ENCODE results near the gene PIP5K1B. TPM values are rescaled to one million over a fixed set of nuclear protein-coding genes. Genes with fewer than 3 reads are reported as not detected.
A peak's percentile ranks its signal among the peaks of the same experiment; 100 is the strongest.

Gene PIP5K1B
- polyA plus RNA-seq, 1 donor from 2014 or later = 5.0 TPM

DNA sequence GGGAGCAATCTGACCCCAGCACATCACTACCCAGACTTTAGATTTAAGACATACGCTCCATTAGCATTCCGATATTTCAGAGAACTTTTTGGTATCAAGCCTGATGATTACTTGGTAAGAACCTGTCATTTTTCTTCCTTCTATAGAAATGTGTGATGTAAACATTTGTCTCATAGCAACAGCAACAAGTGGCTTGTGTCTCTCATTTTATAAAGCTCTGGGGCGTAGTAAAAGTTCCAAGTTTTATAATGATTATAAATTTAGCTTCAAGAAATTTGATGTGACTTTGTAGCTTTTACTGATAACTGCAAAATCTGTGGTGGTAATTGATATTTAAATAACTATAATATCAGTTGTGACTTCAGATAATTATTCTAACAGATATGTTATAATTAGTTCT is 171.6 kb downstream of the PIP5K1B start:
- H3K36me3 Mint-ChIP-seq = peaks cover 16% of the 10 kb centered on the region
- H3K4me1 Mint-ChIP-seq = no peaks in the 10 kb centered on the region
- H3K9me3 Mint-ChIP-seq = no peaks in the 10 kb centered on the region
- H3K27ac Mint-ChIP-seq = no peak overlapping the region
- H3K27me3 Mint-ChIP-seq = no peaks in the 10 kb centered on the region
- no peak overlapping the region for H3K4me3 Mint-ChIP-seq

DNA sequence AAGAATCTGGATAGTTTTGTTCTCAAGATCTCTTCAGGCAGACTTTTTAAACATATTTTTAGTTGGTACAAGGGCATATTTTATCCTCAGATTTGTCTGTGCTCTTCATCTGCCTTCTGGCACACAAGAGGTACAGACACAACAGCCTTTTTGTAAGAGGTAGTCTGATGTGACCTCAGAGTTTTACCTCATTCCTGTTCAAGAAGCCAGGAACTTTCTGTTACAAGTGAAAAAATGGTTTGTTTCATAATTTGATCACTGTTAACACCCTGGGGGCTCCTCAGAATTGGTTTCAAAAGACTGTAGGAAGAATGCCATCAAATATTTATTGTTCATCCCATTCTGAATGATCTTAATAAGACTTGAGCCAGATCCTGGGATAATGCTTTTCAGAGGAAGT is 172.2 kb downstream of the PIP5K1B start:
- H3K36me3 Mint-ChIP-seq = peaks cover 16% of the 10 kb centered on the region
- H3K9me3 Mint-ChIP-seq = no peaks in the 10 kb centered on the region
- no peaks in the 10 kb centered on the region for H3K4me1 Mint-ChIP-seq
- H3K27ac Mint-ChIP-seq = no peak overlapping the region
- H3K4me3 Mint-ChIP-seq = no peak overlapping the region
- no peaks in the 10 kb centered on the region for H3K27me3 Mint-ChIP-seq

DNA sequence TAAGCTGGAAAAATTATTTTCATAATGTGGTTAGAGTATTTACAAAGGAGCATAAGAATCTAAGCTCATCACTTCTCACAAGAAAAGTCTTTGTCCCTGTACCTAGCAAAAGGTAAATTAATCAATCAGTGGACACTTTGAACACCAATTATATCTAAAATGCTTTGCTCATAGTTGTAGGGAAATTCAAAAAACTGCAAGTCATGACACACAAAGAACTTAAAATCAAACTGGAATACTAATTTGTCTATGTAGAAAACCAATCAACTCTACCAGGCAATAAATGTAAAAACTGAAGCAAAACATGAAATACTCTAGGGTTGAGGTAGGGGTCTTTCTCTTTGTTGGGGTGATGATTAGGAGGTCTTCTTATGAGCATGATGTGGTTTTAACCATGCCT is 173.4 kb downstream of the PIP5K1B start:
- Mint-ChIP-seq H3K27me3 (no peaks in the 10 kb centered on the region), H3K4me3 (no peak overlapping the region), H3K9me3 (no peaks in the 10 kb centered on the region), H3K27ac (peak overlapping the region in 1 of 3 donors; percentile 15), H3K36me3 (peaks cover 16% of the 10 kb centered on the region), H3K4me1 (no peaks in the 10 kb centered on the region)

- Mint-ChIP-seq H3K36me3 (peaks cover 10% of the 10 kb centered on the region), H3K9me3 (no peaks in the 10 kb centered on the region), H3K4me3 (no peak overlapping the region), H3K27me3 (no peaks in the 10 kb centered on the region), H3K4me1 (peaks cover 1 to 8% (median 7%) of the 10 kb centered on the region in 3 donors), H3K27ac (no peak overlapping the region)
Observed at GRCh38 chr9:68883224-68883623, 178.2 kb downstream of the PIP5K1B start.

GRCh38 chr9:68887232-68887631 is 182.2 kb downstream of the PIP5K1B start:
- H3K27ac Mint-ChIP-seq = peak overlapping the region in 1 of 3 donors; percentile 54
- peaks cover 1% of the 10 kb centered on the region for H3K36me3 Mint-ChIP-seq
- H3K4me1 Mint-ChIP-seq = peaks cover 1 to 8% (median 7%) of the 10 kb centered on the region in 3 donors
- no peaks in the 10 kb centered on the region for H3K9me3 Mint-ChIP-seq
- no peaks in the 10 kb centered on the region for H3K27me3 Mint-ChIP-seq
- H3K4me3 Mint-ChIP-seq = no peak overlapping the region

GRCh38 chr9:68894502-68894901 is 189.5 kb downstream of the PIP5K1B start:
- Mint-ChIP-seq H3K27me3 (no peaks in the 10 kb centered on the region), H3K9me3 (no peaks in the 10 kb centered on the region), H3K27ac (peak overlapping the region; percentile 25 to 81 (median 73)), H3K4me3 (peak overlapping the region in 2 of 4 donors; percentile 53 to 82), H3K4me1 (peaks cover 32 to 45% (median 44%) of the 10 kb centered on the region in 3 donors), H3K36me3 (peaks cover 8% of the 10 kb centered on the region)

DNA sequence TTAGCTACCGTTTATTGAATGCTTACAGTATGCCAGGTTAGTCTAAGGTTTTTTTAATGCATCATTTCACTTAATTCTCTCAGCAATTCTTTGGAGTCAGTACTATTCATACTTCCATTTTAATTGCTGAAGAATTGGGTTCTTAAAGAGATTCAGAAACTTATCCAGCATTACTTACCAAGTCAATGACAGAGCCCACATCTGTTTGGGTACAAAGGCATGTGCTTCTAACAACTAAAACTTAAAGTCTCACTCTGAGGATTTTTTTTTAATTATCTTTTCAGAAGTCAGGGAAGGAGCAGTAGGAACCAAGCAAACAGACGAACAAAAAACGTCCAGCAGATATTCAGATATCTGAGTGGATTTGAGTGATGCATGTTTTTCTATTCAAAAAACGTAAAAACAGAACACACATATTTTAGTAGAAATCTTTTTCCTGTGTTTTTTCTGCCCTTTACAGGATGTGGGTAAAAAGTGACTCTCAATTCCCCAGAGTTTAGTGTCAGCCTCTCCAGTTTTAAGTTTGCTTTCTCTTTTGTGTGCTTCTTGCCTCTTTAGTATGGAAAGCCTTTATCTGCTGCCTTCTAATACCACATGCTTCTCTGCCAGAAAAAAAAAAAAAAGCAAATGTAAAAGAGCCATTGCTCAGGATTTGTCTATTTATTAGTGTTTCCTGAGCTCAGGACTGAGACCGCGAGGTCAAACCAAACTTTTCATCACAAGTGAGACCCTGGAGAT is 190.9 kb downstream of the PIP5K1B start:
- Mint-ChIP-seq H3K36me3 (peaks cover 8% of the 10 kb centered on the region), H3K27ac (peak overlapping the region; percentile 25 to 81 (median 46)), H3K4me1 (peaks cover 36 to 50% (median 46%) of the 10 kb centered on the region in 3 donors), H3K4me3 (peak overlapping the region; percentile 53 to 82 (median 70)), H3K9me3 (no peaks in the 10 kb centered on the region), H3K27me3 (no peaks in the 10 kb centered on the region)

- Mint-ChIP-seq H3K4me1 (peaks cover 36 to 53% (median 46%) of the 10 kb centered on the region in 3 donors), H3K27me3 (no peaks in the 10 kb centered on the region), H3K36me3 (peaks cover 12% of the 10 kb centered on the region), H3K27ac (peak overlapping the region; percentile 25 to 81 (median 46)), H3K9me3 (no peaks in the 10 kb centered on the region), H3K4me3 (peak overlapping the region; percentile 53 to 82 (median 70))
Observed at GRCh38 chr9:68896486-68896885, 191.4 kb downstream of the PIP5K1B start.

DNA sequence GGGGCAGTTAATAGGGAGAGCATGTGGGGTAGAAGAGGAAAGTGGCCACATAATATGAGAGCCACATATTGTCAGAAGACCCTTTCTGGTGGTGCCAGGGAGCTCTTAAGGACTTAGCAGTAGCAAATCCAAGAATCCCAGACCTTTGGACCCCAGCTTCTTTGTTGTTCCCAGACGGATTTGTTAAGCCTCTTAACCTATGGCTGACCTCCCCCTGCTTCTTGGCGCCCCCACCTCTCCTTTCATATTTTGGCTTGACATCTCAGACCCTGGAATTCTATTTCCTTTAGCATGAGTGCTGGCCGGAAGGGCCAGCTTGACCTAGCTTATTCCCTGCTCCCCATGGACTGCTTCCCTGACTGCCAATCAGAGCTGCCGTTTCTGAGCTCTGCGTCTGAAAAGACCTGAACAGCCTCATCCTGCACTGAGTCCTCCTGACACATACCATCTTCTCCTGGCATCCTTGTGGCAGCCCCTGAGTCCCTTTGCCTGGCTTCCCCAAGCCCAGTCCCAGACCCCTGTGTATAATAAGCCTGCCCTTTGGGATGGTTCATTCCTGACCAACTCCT is 192.6 kb downstream of the PIP5K1B start:
- H3K9me3 Mint-ChIP-seq = no peaks in the 10 kb centered on the region

GRCh38 chr9:68898781-68899439 is 193.9 kb downstream of the PIP5K1B start:
- H3K27ac Mint-ChIP-seq = peak overlapping the region in 2 of 3 donors; percentile 30 to 88

More for the DNA sequence above, 192.6 kb downstream of the PIP5K1B start:
- peaks cover 8% of the 10 kb centered on the region for H3K36me3 Mint-ChIP-seq
- peak overlapping the region in 1 of 3 donors; percentile 10 for H3K27ac Mint-ChIP-seq
- peak overlapping the region in 1 of 4 donors; percentile 47 for H3K4me3 Mint-ChIP-seq
- H3K27me3 Mint-ChIP-seq = no peaks in the 10 kb centered on the region
- peaks cover 36 to 55% (median 46%) of the 10 kb centered on the region in 3 donors for H3K4me1 Mint-ChIP-seq

GRCh38 chr9:68904454-68904853 is 199.4 kb downstream of the PIP5K1B start:
- no peaks in the 10 kb centered on the region for H3K27me3 Mint-ChIP-seq
- peaks cover 3 to 10% (median 4%) of the 10 kb centered on the region in 3 donors for H3K4me1 Mint-ChIP-seq
- no peak overlapping the region for H3K4me3 Mint-ChIP-seq
- no peak overlapping the region for H3K27ac Mint-ChIP-seq
- no peaks in the 10 kb centered on the region for H3K9me3 Mint-ChIP-seq
- H3K36me3 Mint-ChIP-seq = peaks cover 8% of the 10 kb centered on the region

More at GRCh38 chr9:68898781-68899439, 193.9 kb downstream of the PIP5K1B start:
- no peaks in the 10 kb centered on the region for H3K9me3 Mint-ChIP-seq
- H3K4me1 Mint-ChIP-seq = peaks cover 36 to 55% (median 44%) of the 10 kb centered on the region in 3 donors
- H3K36me3 Mint-ChIP-seq = peaks cover 10% of the 10 kb centered on the region
- H3K4me3 Mint-ChIP-seq = peak overlapping the region in 3 of 4 donors; percentile 45 to 72 (median 48)
- H3K27me3 Mint-ChIP-seq = no peaks in the 10 kb centered on the region

- no peaks in the 10 kb centered on the region for H3K9me3 Mint-ChIP-seq
- peaks cover 10% of the 10 kb centered on the region for H3K36me3 Mint-ChIP-seq
- no peak overlapping the region for H3K4me3 Mint-ChIP-seq
- H3K27me3 Mint-ChIP-seq = no peaks in the 10 kb centered on the region
- peaks cover 0 to 4% (median under 1%) of the 10 kb centered on the region in 3 donors for H3K4me1 Mint-ChIP-seq
- no peak overlapping the region for H3K27ac Mint-ChIP-seq
Observed at GRCh38 chr9:68905129-68905528, 200.1 kb downstream of the PIP5K1B start.

DNA sequence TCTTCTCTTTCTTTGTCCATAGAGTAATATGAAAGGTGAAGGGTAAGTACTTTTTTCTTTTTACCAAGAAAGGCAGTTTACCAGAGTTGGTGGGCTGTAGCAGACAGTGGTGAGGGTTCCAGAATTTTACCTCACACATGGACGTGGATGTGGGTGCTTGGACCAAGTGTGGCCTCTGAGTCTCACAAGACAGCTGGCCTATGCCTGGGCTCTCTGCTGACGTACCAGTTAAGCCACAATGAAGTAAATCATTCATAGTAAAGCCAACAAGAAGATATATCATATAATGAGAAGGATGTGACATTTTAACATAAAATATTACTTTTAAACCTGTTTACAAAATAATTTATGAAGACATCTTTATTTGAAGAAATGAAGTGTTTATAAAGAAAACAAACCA is 202.9 kb downstream of the PIP5K1B start:
- Mint-ChIP-seq H3K27ac (no peak overlapping the region), H3K36me3 (peaks cover 10% of the 10 kb centered on the region), H3K4me3 (no peak overlapping the region), H3K27me3 (no peaks in the 10 kb centered on the region), H3K9me3 (peaks cover 0 to 1% (median 0%) of the 10 kb centered on the region in 3 donors), H3K4me1 (peaks cover 1 to 9% (median 3%) of the 10 kb centered on the region in 3 donors)

DNA sequence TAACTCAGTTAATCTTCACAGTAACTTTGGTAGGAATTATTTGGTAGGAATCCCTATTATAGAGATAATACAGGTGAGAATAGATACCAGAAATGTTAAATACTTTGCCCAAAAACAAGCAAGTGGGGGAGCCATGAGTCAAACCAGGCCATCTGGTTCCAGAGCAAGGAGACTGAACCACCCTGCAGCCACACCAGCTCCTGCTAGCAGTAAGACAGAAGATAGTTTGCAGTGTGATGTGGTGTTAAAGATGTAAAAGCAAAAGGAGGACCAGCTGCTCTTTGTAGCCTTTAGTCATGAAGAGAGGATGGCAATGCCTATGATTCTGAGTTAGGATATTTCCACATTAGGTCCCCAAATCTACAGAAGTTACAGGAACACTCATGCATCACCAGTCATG is 207.5 kb downstream of the PIP5K1B start:
- Mint-ChIP-seq H3K4me3 (no peak overlapping the region), H3K27me3 (no peaks in the 10 kb centered on the region), H3K27ac (peak overlapping the region in 2 of 3 donors; percentile 14 to 20), H3K36me3 (peaks cover 13% of the 10 kb centered on the region), H3K9me3 (peaks cover 0 to 1% (median 0%) of the 10 kb centered on the region in 3 donors), H3K4me1 (peaks cover 8 to 18% (median 18%) of the 10 kb centered on the region in 3 donors)

DNA sequence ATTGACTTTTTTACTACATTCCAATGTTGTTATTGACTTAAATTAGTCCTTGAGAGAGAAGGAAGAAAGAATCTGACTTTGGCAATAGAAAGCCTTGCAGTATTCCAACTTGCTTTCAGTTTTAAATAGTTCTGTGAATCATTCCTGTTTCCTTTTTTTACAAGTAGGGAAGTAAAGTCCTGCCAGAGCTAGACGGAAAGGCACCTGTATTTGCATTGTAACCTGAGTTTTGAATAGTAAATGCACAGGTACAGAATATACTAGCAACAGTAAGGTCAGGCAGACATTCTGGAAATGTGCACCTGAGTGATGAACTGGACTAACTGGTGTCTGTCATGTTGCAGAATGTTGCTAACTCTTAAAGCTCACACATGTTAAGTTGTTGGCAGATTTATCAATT is 208.0 kb downstream of the PIP5K1B start:
- peak overlapping the region in 1 of 3 donors; percentile 24 for H3K27ac Mint-ChIP-seq
- H3K27me3 Mint-ChIP-seq = no peaks in the 10 kb centered on the region
- no peak overlapping the region for H3K4me3 Mint-ChIP-seq
- peaks cover 10 to 22% (median 21%) of the 10 kb centered on the region in 3 donors for H3K4me1 Mint-ChIP-seq
- peaks cover 13% of the 10 kb centered on the region for H3K36me3 Mint-ChIP-seq
- peaks cover 0 to 1% (median 0%) of the 10 kb centered on the region in 3 donors for H3K9me3 Mint-ChIP-seq
